Neuronal stem cell (in vitro differentiated cells): ENCODE measurements around the gene CSF2.

Source experiments
- DNase-seq: peaks from one replicate; pipeline ENCODE4 v3.0.0-alpha.2; 2013; ENCODE audit warnings: low spot score
- H2AFZ ChIP-seq: one replicate; pipeline ENCODE4 v1.6.1; 2013; ENCODE audit warnings: mild to moderate bottlenecking, low read length, inconsistent platforms
- H2AK5ac ChIP-seq: 2 replicates; pipeline ENCODE4 v1.6.1; 2013; ENCODE audit warnings: low read depth, mild to moderate bottlenecking, inconsistent platforms, low read length, moderate library complexity, mixed read lengths
- H2BK120ac ChIP-seq: 2 replicates; pipeline ENCODE4 v1.6.1; 2013; ENCODE audit warnings: low read depth, mild to moderate bottlenecking, inconsistent platforms, low read length, moderate library complexity, mixed read lengths
- H2BK12ac ChIP-seq: one replicate; pipeline ENCODE4 v1.6.1; 2013; ENCODE audit warnings: low read length, inconsistent platforms
- H2BK15ac ChIP-seq: 2 replicates; pipeline ENCODE4 v1.6.1; 2013; ENCODE audit warnings: mild to moderate bottlenecking, low read length, inconsistent platforms, mixed read lengths
- H2BK5ac ChIP-seq: one replicate; pipeline ENCODE4 v1.6.1; 2013; ENCODE audit warnings: inconsistent platforms, mild to moderate bottlenecking, low read length, moderate library complexity
- H3K14ac ChIP-seq: one replicate; pipeline ENCODE4 v1.6.1; 2013; ENCODE audit warnings: low read length, inconsistent platforms
- H3K18ac ChIP-seq: 2 replicates; pipeline ENCODE4 v1.6.1; 2013; ENCODE audit warnings: low read length, inconsistent platforms
- H3K23ac ChIP-seq: 2 replicates; pipeline ENCODE4 v1.6.1; 2013; ENCODE audit warnings: low read depth, mild to moderate bottlenecking, mixed read lengths, low read length, inconsistent platforms; ENCODE audit not compliant: poor library complexity
- H3K27ac ChIP-seq: replicated peaks from 3 replicates; pipeline ENCODE4 v1.5.1; 2013; ENCODE audit warnings: low read length, inconsistent platforms
- H3K27me3 ChIP-seq, 3 experiments: 2 replicates each; pipeline ENCODE4 v1.6.1; 2013; ENCODE audit warnings: low read length in 3 of 3, mild to moderate bottlenecking in 2 of 3, inconsistent platforms in 1 of 3, low read depth in 1 of 3, mixed read lengths in 1 of 3, moderate library complexity in 1 of 3; ENCODE audit not compliant: control insufficient read depth in 3 of 3, insufficient read depth in 3 of 3
- H3K36me3 ChIP-seq, 2 donors: replicated peaks in 1 of 2; 2 replicates each; pipeline ENCODE4 v1.6.1; 2013; ENCODE audit warnings: low read length in 2 of 2; ENCODE audit not compliant: control insufficient read depth in 2 of 2, insufficient read depth in 2 of 2
- H3K4ac ChIP-seq: 2 replicates; pipeline ENCODE4 v1.6.1; 2013; ENCODE audit warnings: inconsistent platforms, mild to moderate bottlenecking, low read length, moderate library complexity
- H3K4me1 ChIP-seq, 2 donors: 1 replicate in 1 of 2; 2 replicates in 1 of 2; pipeline ENCODE4 v1.6.1; 2013; ENCODE audit warnings: low read length in 2 of 2, low read depth in 1 of 2; ENCODE audit not compliant: control insufficient read depth in 2 of 2, insufficient read depth in 1 of 2
- H3K4me2 ChIP-seq: one replicate; pipeline ENCODE4 v1.6.1; 2013; ENCODE audit warnings: mild to moderate bottlenecking, low read length, inconsistent platforms; ENCODE audit not compliant: insufficient read depth, poor library complexity, severe bottlenecking
- H3K4me3 ChIP-seq, 2 donors: 2 replicates each; pipeline ENCODE4 v1.5.1; 2013; ENCODE audit warnings: low read length in 2 of 2, mild to moderate bottlenecking in 2 of 2, inconsistent platforms in 1 of 2, moderate library complexity in 1 of 2
- H3K79me1 ChIP-seq: one replicate; pipeline ENCODE4 v1.6.1; 2013; ENCODE audit warnings: low read depth, mild to moderate bottlenecking, inconsistent platforms, low read length, moderate library complexity
- H3K9ac ChIP-seq: one replicate; pipeline ENCODE4 v1.6.1; 2013; ENCODE audit warnings: mild to moderate bottlenecking, low read depth, low read length, inconsistent platforms; ENCODE audit not compliant: poor library complexity
- H3K9me3 ChIP-seq, 2 donors: replicated peaks in 1 of 2; 2 replicates each; pipeline versions ENCODE3 to v1.6.1; 2013; ENCODE audit warnings: low read length in 2 of 2, mild to moderate bottlenecking in 2 of 2, inconsistent platforms in 1 of 2, low read depth in 1 of 2, mixed read lengths in 1 of 2, moderate library complexity in 1 of 2; ENCODE audit not compliant: control insufficient read depth in 2 of 2, insufficient read depth in 1 of 2
- H4K8ac ChIP-seq: one replicate; pipeline ENCODE4 v1.6.1; 2013; ENCODE audit warnings: low read depth, mild to moderate bottlenecking, inconsistent platforms, low read length, moderate library complexity
- H4K91ac ChIP-seq: one replicate; pipeline ENCODE4 v1.6.1; 2013; ENCODE audit warnings: low read length, low read depth, mild to moderate bottlenecking, inconsistent platforms; ENCODE audit not compliant: poor library complexity
- WGBS, 2 donors: extraction: QIAGEN DNeasy Blood & Tissue Kit; methylation state at CpG; one replicate each; pipeline ENCODE4 v1.1.7; 2013; ENCODE audit warnings: missing lambda C conversion rate in 2 of 2, mixed read lengths in 1 of 2; ENCODE audit not compliant: insufficient read length in 2 of 2, insufficient replicate concordance in 1 of 2; ENCODE audit errors: extremely low coverage in 2 of 2; 5-methylcytosine and 5-hydroxymethylcytosine counted together

CSF2 gene

GRCh38 chr5:132102101-132102701 is 28.6 kb downstream of the CSF2 start:
- H3K18ac ChIP-seq, result no peak overlapping the region
- no peak overlapping the region for H3K4ac ChIP-seq
- H3K9ac ChIP-seq, result no peak overlapping the region
- H3K36me3 ChIP-seq, result no peaks in the 10 kb centered on the region
- no peak for DNase-seq
- H3K23ac ChIP-seq, result no peak overlapping the region
- H3K27me3 ChIP-seq, result no peaks in the 10 kb centered on the region
- no peaks in the 10 kb centered on the region for H3K9me3 ChIP-seq
- H2BK5ac ChIP-seq, result no peak overlapping the region
- no peak overlapping the region for H4K8ac ChIP-seq
- WGBS, 2 donors, result no CpG with 5 or more reads among the region's 5 CpGs
- no peak overlapping the region for H2AK5ac ChIP-seq
- no peak overlapping the region for H3K4me3 ChIP-seq
- no peak overlapping the region for H4K91ac ChIP-seq
- H3K79me1 ChIP-seq, result no peaks in the 10 kb centered on the region
- no peaks in the 10 kb centered on the region for H3K4me1 ChIP-seq
- H2BK12ac ChIP-seq, result no peak overlapping the region
- H2BK120ac ChIP-seq, result no peak overlapping the region
- H2BK15ac ChIP-seq, result no peak overlapping the region
- H3K14ac ChIP-seq, result peak overlapping the region; percentile 10
- no peak overlapping the region for H3K27ac ChIP-seq
- no peak overlapping the region for H3K4me2 ChIP-seq
- no peak overlapping the region for H2AFZ ChIP-seq

GRCh38 chr5:132102944-132103331 is 29.3 kb downstream of the CSF2 start:
- WGBS, 2 donors, result no CpG with 5 or more reads among the region's 3 CpGs
- no peak overlapping the region for H3K18ac ChIP-seq
- no peak overlapping the region for H3K27ac ChIP-seq
- DNase-seq, result no peak
- no peak overlapping the region for H3K23ac ChIP-seq
- H2AFZ ChIP-seq, result no peak overlapping the region
- H3K4me3 ChIP-seq, result no peak overlapping the region
- H3K9ac ChIP-seq, result no peak overlapping the region
- no peaks in the 10 kb centered on the region for H3K36me3 ChIP-seq
- H3K14ac ChIP-seq, result peak overlapping the region; percentile 10
- H2BK120ac ChIP-seq, result no peak overlapping the region
- H4K8ac ChIP-seq, result no peak overlapping the region
- no peak overlapping the region for H3K4me2 ChIP-seq
- no peak overlapping the region for H4K91ac ChIP-seq
- H3K27me3 ChIP-seq, result no peaks in the 10 kb centered on the region
- no peak overlapping the region for H3K4ac ChIP-seq
- H3K9me3 ChIP-seq, result no peaks in the 10 kb centered on the region
- no peak overlapping the region for H2BK12ac ChIP-seq
- H2BK5ac ChIP-seq, result no peak overlapping the region
- H2AK5ac ChIP-seq, result no peak overlapping the region
- H3K4me1 ChIP-seq, result no peaks in the 10 kb centered on the region
- no peak overlapping the region for H2BK15ac ChIP-seq
- no peaks in the 10 kb centered on the region for H3K79me1 ChIP-seq

DNA sequence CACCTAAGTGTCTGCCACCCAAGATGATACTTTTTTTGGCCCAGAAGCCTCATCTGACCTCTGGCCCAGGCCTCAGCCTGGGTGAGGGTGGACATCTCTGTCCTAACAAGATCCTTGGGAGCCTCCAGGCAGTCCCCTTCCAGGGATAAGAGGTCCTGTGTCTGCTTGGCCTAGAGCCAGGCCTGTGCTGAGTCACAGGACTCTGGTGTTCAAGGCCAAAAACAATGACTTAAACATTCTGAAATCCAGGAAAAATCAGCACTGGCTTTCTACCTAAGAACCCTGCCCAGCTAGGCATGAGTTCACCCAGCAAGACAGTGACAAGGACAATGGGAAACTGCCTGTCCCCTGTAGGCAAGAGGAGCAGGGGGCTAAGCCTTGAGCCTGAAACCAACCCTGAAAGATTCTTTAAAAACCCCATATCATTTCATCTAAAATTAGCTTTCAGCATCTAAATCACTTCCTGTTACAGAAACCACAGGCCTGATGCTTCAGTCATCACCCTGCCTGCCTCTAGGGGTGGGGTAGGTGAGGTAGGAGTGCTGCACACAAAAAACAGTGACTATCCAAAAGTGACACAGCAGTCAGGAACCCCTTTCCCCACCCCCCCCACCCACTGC is 29.9 kb downstream of the CSF2 start:
- Histone ChIP-seq H3K79me1 (no peaks in the 10 kb centered on the region), H3K18ac (no peak overlapping the region), H3K27ac (no peak overlapping the region), H3K4me1 (no peaks in the 10 kb centered on the region), H3K4me2 (no peak overlapping the region), H3K23ac (no peak overlapping the region), H2AFZ (no peak overlapping the region), H3K9me3 (no peaks in the 10 kb centered on the region), H3K9ac (no peak overlapping the region), H2BK5ac (no peak overlapping the region), H3K36me3 (no peaks in the 10 kb centered on the region), H4K8ac (no peak overlapping the region), H4K91ac (no peak overlapping the region), H3K14ac (no peak overlapping the region), H2BK15ac (no peak overlapping the region), H2BK120ac (no peak overlapping the region), H3K4ac (peak overlapping the region; percentile 53), H3K4me3 (no peak overlapping the region), H2BK12ac (no peak overlapping the region), H2AK5ac (no peak overlapping the region), H3K27me3 (no peaks in the 10 kb centered on the region)
- no peak for DNase-seq

GRCh38 chr5:132103969-132104391 is 30.4 kb downstream of the CSF2 start:
- no peak overlapping the region for H2BK12ac ChIP-seq
- H4K8ac ChIP-seq, result no peak overlapping the region
- H2BK15ac ChIP-seq, result no peak overlapping the region
- H3K9ac ChIP-seq, result no peak overlapping the region
- no peak overlapping the region for H3K14ac ChIP-seq
- H3K4ac ChIP-seq, result no peak overlapping the region
- no peak overlapping the region for H3K23ac ChIP-seq
- H2AK5ac ChIP-seq, result no peak overlapping the region
- WGBS, 2 donors, result no CpG with 5 or more reads among the region's 6 CpGs
- H3K27ac ChIP-seq, result no peak overlapping the region
- no peaks in the 10 kb centered on the region for H3K9me3 ChIP-seq
- no peak overlapping the region for H4K91ac ChIP-seq
- no peak overlapping the region for H3K18ac ChIP-seq
- H2BK120ac ChIP-seq, result no peak overlapping the region
- H2BK5ac ChIP-seq, result no peak overlapping the region
- H3K4me1 ChIP-seq, result no peaks in the 10 kb centered on the region
- no peak overlapping the region for H3K4me2 ChIP-seq
- H3K4me3 ChIP-seq, result no peak overlapping the region
- H2AFZ ChIP-seq, result no peak overlapping the region
- no peak for DNase-seq
- no peaks in the 10 kb centered on the region for H3K36me3 ChIP-seq
- no peaks in the 10 kb centered on the region for H3K27me3 ChIP-seq
- H3K79me1 ChIP-seq, result no peaks in the 10 kb centered on the region
